Inflammatory macrophage treated with lipopolysaccharide for 1 hour (primary cell): ENCODE results near the gene MSMP.
A peak's percentile ranks its signal among the peaks of the same experiment; 100 is the strongest.

Experiments
- DNase-seq, 2 donors: peaks; one replicate each; pipeline ENCODE4 v3.0.0-alpha.2; 2020 to 2022

Gene MSMP

GRCh38 chr9:35741740-35742139 is 12.3 kb downstream of the MSMP start:
- DNase-seq = no peak

GRCh38 chr9:35740243-35740642 is 13.8 kb downstream of the MSMP start:
- DNase-seq = no peak

GRCh38 chr9:35738924-35739323 is 15.2 kb downstream of the MSMP start:
- no peak for DNase-seq

- DNase-seq = no peak
These were observed 15.9 kb downstream of the MSMP start for GRCh38 chr9:35738186-35738585.

GRCh38 chr9:35737143-35737542 is 16.9 kb downstream of the MSMP start:
- DNase-seq = no peak

- peak; percentile 37 to 72 for DNase-seq
These were observed 17.9 kb downstream of the MSMP start for GRCh38 chr9:35736201-35736633.

GRCh38 chr9:35734096-35734495 is 20.0 kb downstream of the MSMP start:
- no peak for DNase-seq

GRCh38 chr9:35732800-35733541 is 21.1 kb downstream of the MSMP start:
- peak; percentile 33 to 35 for DNase-seq

- DNase-seq = peak; percentile 99 to 100
These were observed 21.8 kb downstream of the MSMP start, which contains the start of the genes CREB3 and TLN1 for GRCh38 chr9:35732185-35732799. CREB3 (plus strand) TSS chr9:35732666; CDS start chr9:35732773, 107 bp downstream. TLN1 (minus strand) TSS chr9:35732195; CDS start chr9:35725694, 6,501 bp downstream.

- peak in 1 of 2 donors; percentile 14 for DNase-seq
These were observed 22.5 kb downstream of the MSMP start for GRCh38 chr9:35731415-35732184.

- no peak for DNase-seq
These were observed 23.6 kb downstream of the MSMP start for GRCh38 chr9:35730486-35730854.

- DNase-seq = peak; percentile 57 to 75
These were observed 24.2 kb downstream of the MSMP start for GRCh38 chr9:35729700-35730485.

GRCh38 chr9:35729101-35729500 is 25.0 kb downstream of the MSMP start:
- DNase-seq = no peak

- DNase-seq = peak; percentile 64 to 69
These were observed 25.8 kb downstream of the MSMP start for GRCh38 chr9:35728041-35728971.

GRCh38 chr9:35727676-35728040 is 26.4 kb downstream of the MSMP start:
- no peak for DNase-seq

- DNase-seq = no peak
These were observed 27.1 kb downstream of the MSMP start for GRCh38 chr9:35726931-35727330.

- no peak for DNase-seq
These were observed 28.7 kb downstream of the MSMP start for GRCh38 chr9:35725362-35725761.

GRCh38 chr9:35723908-35724307 is 30.2 kb downstream of the MSMP start:
- DNase-seq = no peak

- DNase-seq = no peak
These were observed 30.6 kb downstream of the MSMP start for GRCh38 chr9:35723426-35723825.

GRCh38 chr9:35719546-35719945 is 34.5 kb downstream of the MSMP start:
- DNase-seq = no peak

- DNase-seq = peak; percentile 8 to 47
These were observed 35.2 kb downstream of the MSMP start for GRCh38 chr9:35718721-35719511.
